Immature natural killer cell (primary cell): ENCODE results near the gene PLA2G4E. TPM values are rescaled to one million over a fixed set of nuclear protein-coding genes. Genes with fewer than 3 reads are reported as not detected.

Source experiments
- DNase-seq, 3 donors: peaks; one replicate each; pipeline ENCODE4 v3.0.0; 2022; ENCODE audit warnings: mixed read lengths in 1 of 3
- H3K27ac Mint-ChIP-seq, 6 donors: one replicate each; pipeline ENCODE4 v1.8.0; 2020; ENCODE audit warnings: mixed read lengths in 6 of 6, mild to moderate bottlenecking in 5 of 6, inconsistent platforms in 4 of 6, moderate library complexity in 3 of 6
- H3K27me3 Mint-ChIP-seq, 3 donors: one replicate each; pipeline ENCODE4 v1.8.0; 2020 to 2021; ENCODE audit warnings: low read depth in 3 of 3, mild to moderate bottlenecking in 3 of 3, mixed read lengths in 3 of 3, moderate library complexity in 3 of 3, inconsistent platforms in 1 of 3
- H3K36me3 Mint-ChIP-seq, 3 donors: one replicate each; pipeline ENCODE4 v1.8.0; 2020; ENCODE audit warnings: mixed read lengths in 3 of 3, inconsistent platforms in 2 of 3, mild to moderate bottlenecking in 2 of 3
- H3K4me1 Mint-ChIP-seq, 2 donors: one replicate each; pipeline ENCODE4 v1.8.0; 2020; ENCODE audit warnings: inconsistent platforms in 2 of 2, mild to moderate bottlenecking in 2 of 2, mixed read lengths in 2 of 2, moderate library complexity in 1 of 2
- H3K4me3 Mint-ChIP-seq, 5 donors: one replicate each; pipeline ENCODE4 v1.8.0; 2020; ENCODE audit warnings: mild to moderate bottlenecking in 5 of 5, mixed read lengths in 5 of 5, inconsistent platforms in 3 of 5, moderate library complexity in 3 of 5
- H3K9me3 Mint-ChIP-seq, 6 donors: one replicate each; pipeline ENCODE4 v1.8.0; 2020; ENCODE audit warnings: mild to moderate bottlenecking in 6 of 6, mixed read lengths in 6 of 6, inconsistent platforms in 4 of 6, moderate library complexity in 3 of 6
- polyA plus RNA-seq, 3 donors: library from polyadenylated mRNA; unstranded; fragments of 300-500 nt; fragmentation: Illumina TruSeq; gene quantifications; one replicate each; pipeline ENCODE4 v1.2.3, GENCODE V29; 2021

Gene PLA2G4E
- polyA plus RNA-seq, 3 donors from 2014 or later = not detected

DNA sequence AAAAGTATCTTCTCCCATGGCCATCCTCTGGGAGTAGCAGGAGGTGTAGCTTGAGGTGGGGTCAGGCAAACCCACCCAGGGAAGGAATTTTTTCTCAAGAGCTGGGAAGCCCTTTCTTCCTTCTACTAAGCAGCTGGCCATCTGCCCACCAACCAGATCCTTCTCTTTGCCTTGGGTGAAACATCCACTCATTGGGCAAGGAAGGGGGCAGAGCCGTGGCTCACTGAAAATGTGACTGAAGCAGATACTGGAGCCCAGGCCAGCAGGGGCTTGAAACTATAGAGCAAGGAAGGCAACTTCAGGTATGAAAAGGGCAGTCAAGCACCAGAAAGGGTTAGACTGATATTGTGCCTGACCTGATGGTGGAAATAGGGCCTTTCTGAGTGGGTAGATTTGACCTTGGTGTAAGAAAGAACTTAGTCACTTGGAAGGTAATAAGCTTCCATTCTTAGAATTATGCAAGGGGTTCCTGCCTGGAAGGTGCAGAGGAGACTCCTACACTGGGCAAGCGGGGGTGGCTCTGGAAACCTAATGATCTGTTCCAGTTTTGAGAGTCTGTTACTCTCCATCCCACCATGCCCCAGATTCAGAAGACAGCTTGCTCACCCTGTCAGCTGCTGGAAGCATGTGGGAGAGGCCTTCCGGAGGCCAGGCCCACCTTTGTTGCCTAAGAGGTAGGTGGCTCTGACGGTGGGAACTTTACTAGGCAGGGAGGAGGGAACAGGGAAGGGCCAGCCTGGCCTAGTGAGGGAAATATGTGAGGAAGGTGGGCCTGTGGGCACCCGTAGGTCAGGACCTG is 22.0 kb upstream of the PLA2G4E start:
- Mint-ChIP-seq H3K27ac (no peak overlapping the region), H3K4me3 (no peak overlapping the region), H3K4me1 (no peaks in the 10 kb centered on the region), H3K27me3 (peaks cover 0 to 5% (median 0%) of the 10 kb centered on the region in 3 donors), H3K9me3 (no peaks in the 10 kb centered on the region), H3K36me3 (no peaks in the 10 kb centered on the region)
- DNase-seq = no peak

DNA sequence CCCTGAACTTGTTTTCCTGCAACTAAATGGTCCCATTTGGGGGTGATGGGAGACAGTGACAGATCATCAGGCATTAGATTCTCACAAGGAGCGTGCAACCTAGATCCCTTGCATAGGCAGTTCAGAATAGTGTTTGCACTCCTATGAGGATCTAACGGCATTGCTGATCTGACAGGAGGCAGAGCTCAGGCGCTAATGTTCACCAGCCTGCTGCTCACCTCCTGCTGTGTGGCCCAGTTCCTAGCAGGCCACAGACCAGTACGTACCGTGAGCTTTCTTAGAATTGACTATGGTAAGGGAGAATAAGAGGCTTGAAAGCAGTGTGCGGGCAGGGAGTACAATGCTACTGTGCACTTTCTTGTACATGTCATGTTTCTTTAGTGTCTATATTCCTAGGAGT is 17.6 kb upstream of the PLA2G4E start:
- H3K27me3 Mint-ChIP-seq = no peaks in the 10 kb centered on the region
- H3K36me3 Mint-ChIP-seq = no peaks in the 10 kb centered on the region
- no peak overlapping the region for H3K27ac Mint-ChIP-seq

DNA sequence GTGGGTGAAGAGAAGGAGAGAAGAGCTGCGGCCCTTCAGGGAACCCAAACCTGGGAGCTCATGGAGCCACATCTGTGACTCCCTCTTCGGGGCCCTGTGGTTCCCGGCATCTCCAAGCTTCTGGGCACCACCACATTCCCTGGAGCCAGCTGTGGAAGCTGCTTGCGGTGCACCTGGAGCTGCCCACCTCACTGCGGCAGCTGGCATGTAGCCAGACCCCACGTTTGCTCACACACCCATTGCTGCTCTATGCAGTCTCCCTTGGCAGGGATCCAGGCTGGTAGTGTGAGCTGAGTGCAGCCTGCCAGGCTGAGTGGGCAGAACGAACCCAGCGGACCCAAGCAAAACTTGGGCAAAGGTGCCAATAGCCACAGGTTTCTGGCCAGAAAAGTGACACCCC is 16.8 kb upstream of the PLA2G4E start:
- Mint-ChIP-seq H3K4me1 (no peaks in the 10 kb centered on the region), H3K9me3 (no peaks in the 10 kb centered on the region), H3K4me3 (no peak overlapping the region), H3K27ac (no peak overlapping the region), H3K27me3 (peaks cover 0 to 1% (median 0%) of the 10 kb centered on the region in 3 donors), H3K36me3 (no peaks in the 10 kb centered on the region)
- DNase-seq = no peak

More for the DNA sequence above, 17.6 kb upstream of the PLA2G4E start:
- Mint-ChIP-seq H3K9me3 (no peaks in the 10 kb centered on the region), H3K4me1 (no peaks in the 10 kb centered on the region), H3K4me3 (no peak overlapping the region)
- no peak for DNase-seq

DNA sequence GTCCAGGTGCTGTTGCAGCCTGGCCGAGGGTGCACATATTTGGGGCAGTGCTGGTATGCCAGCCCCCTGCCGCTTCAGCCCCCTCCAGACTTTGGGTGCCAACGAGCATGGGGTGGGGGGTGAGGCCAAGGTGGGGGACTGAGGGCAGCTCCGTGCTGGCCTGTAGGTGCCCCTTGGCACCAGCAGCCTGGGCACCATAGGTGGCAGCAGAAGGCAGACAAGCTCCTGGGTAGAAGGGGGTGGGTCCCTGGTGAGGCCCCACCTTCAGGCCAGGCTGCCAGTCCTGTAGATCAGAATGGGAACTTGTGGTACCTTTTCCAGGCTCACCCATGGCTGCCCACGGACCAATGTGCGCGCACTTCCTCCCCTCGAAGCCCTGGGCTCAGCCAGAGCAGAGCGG is 16.1 kb upstream of the PLA2G4E start:
- H3K4me3 Mint-ChIP-seq = no peak overlapping the region
- no peaks in the 10 kb centered on the region for H3K36me3 Mint-ChIP-seq
- H3K27me3 Mint-ChIP-seq = peaks cover 0 to 1% (median 0%) of the 10 kb centered on the region in 3 donors
- H3K4me1 Mint-ChIP-seq = no peaks in the 10 kb centered on the region
- no peak for DNase-seq
- H3K27ac Mint-ChIP-seq = no peak overlapping the region
- H3K9me3 Mint-ChIP-seq = no peaks in the 10 kb centered on the region

DNA sequence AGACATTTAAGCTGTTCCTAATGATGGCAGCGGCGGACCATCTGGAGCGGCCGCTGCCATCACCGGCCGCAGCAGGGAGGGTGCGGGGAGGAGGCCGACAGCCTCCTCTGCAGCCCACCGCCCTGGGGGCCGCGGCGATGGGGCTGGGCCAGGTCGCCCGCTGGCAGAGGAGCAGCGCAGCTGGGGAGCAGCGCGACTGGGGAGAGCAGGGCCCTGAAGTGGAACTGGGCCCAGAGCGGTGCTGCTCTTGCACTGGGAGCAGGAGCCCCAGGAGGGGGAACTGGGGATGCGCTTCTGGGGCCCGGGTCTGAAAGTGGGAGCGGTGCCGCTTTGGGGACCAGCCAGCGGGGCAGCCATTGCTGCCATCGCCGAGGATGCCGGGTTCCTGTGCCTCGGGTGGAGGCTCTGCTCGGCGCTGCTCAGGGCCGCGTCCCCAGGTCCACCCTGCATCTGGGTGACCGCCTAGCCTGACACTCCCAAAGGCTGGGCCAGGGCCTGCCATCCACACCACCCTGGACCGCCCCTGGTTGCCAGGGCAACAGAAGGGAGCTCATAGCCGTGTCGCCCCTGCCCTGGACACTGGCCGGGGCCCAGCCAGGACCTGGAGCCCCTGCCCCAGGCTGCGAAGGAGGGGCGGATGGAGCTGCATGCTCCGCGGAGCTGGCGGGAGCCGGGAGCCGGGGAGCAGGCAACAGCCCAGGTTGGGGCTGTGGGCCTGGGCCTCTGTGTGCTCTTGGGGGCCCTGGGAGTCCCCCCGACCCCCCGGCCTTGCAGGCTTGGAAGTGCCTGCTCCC is 15.5 kb upstream of the PLA2G4E start:
- no peak overlapping the region for H3K27ac Mint-ChIP-seq
- peaks cover 0 to 5% (median 2%) of the 10 kb centered on the region in 3 donors for H3K27me3 Mint-ChIP-seq
- no peaks in the 10 kb centered on the region for H3K4me1 Mint-ChIP-seq
- no peaks in the 10 kb centered on the region for H3K36me3 Mint-ChIP-seq
- H3K4me3 Mint-ChIP-seq = no peak overlapping the region
- no peak for DNase-seq
- H3K9me3 Mint-ChIP-seq = no peaks in the 10 kb centered on the region

DNA sequence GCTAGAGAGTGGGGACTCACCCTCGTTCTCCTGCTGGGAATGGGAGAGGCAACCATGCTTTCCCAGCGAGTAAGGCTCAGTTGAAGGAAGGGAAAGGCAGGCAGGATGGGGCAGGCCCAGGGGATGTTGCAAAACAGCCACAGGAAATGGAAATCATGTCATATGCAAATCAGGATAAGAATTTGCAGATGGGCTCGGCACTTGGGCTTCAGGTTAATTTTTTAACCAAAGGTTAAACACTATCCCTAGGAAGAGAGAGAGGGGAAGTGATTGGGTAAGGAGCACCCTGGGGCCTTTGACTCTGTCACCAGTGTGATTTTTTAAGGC is 14.6 kb upstream of the PLA2G4E start:
- no peak for DNase-seq
- H3K27me3 Mint-ChIP-seq = peaks cover 0 to 7% (median 4%) of the 10 kb centered on the region in 3 donors
- no peaks in the 10 kb centered on the region for H3K9me3 Mint-ChIP-seq
- H3K36me3 Mint-ChIP-seq = no peaks in the 10 kb centered on the region
- no peak overlapping the region for H3K4me3 Mint-ChIP-seq
- no peak overlapping the region for H3K27ac Mint-ChIP-seq
- no peaks in the 10 kb centered on the region for H3K4me1 Mint-ChIP-seq

DNA sequence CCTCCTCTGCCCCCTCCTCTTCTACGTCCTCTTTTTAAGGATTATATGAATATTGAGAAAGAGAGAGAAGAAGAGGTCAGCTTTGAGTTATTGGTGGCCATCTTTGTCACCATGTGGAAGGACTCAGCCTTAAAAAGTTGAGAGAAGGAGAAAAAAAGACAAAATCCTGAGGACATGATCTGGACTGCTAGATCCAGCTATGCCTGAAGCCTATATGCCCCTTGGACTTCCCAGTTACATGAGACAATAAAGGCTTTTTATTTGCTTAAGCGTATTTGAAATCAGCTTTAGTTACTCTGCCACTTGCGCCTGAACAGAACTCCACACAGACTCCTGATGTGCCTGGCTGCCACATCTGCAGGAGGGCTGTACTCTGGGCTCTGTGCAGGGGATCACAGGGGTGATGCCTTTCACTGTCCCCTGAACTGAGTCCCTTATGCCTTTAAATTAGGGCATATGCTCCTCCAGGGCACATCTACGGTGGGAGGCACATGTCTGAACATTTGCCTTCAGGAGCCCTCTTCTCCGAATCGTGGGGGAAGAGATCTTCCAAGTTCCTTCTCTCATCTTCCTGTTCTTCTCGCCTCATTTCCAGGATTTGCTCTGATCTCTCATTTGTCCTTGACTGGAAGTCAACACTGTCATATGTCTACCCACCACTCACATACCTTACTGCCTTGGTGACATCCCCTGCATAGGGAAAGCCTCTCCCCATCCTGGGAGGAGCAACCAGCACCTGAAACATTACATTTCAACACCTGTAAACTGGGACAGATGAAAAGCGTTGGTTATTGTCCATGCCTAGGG is 14.0 kb upstream of the PLA2G4E start:
- H3K4me1 Mint-ChIP-seq = no peaks in the 10 kb centered on the region
- no peak overlapping the region for H3K27ac Mint-ChIP-seq
- no peak for DNase-seq
- no peaks in the 10 kb centered on the region for H3K9me3 Mint-ChIP-seq
- no peak overlapping the region for H3K4me3 Mint-ChIP-seq
- no peaks in the 10 kb centered on the region for H3K36me3 Mint-ChIP-seq
- H3K27me3 Mint-ChIP-seq = peaks cover 0 to 8% (median 6%) of the 10 kb centered on the region in 3 donors

DNA sequence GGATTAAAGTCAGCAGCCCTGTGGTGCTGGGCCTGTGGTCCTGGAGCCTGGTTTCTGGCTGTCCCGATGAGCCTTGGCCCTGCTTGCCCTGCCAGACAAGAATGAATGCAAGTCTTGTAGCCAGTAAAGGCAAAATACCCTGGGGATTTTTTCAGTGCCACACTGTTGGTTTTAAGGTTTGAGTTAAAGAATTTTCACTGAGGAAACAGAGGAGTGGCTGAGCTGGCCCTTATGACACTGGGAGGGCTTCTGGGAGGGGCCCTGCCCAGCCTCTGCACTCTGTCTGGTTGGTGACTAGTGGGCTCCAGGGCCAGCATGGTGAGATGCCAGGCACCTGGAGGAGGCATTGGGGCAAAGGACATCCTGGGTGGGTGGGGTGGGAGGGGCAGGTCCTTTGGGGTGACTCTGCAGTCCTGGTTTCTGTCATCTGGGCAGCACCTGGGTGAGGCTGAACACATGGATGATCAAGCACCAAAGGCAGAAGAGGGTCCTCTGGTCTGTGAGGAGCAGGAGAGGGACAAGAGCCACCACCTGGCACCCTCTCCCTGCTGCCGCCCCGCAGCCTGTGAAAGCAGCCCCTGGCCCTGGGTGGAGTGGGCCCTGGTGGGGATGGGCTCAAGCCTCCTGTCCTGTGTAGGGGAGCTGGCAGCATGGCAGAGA is 12.5 kb upstream of the PLA2G4E start:
- Mint-ChIP-seq H3K4me3 (no peak overlapping the region), H3K27me3 (peaks cover 0 to 8% (median 7%) of the 10 kb centered on the region in 3 donors), H3K4me1 (no peaks in the 10 kb centered on the region), H3K27ac (no peak overlapping the region), H3K36me3 (no peaks in the 10 kb centered on the region), H3K9me3 (no peaks in the 10 kb centered on the region)
- no peak for DNase-seq

DNA sequence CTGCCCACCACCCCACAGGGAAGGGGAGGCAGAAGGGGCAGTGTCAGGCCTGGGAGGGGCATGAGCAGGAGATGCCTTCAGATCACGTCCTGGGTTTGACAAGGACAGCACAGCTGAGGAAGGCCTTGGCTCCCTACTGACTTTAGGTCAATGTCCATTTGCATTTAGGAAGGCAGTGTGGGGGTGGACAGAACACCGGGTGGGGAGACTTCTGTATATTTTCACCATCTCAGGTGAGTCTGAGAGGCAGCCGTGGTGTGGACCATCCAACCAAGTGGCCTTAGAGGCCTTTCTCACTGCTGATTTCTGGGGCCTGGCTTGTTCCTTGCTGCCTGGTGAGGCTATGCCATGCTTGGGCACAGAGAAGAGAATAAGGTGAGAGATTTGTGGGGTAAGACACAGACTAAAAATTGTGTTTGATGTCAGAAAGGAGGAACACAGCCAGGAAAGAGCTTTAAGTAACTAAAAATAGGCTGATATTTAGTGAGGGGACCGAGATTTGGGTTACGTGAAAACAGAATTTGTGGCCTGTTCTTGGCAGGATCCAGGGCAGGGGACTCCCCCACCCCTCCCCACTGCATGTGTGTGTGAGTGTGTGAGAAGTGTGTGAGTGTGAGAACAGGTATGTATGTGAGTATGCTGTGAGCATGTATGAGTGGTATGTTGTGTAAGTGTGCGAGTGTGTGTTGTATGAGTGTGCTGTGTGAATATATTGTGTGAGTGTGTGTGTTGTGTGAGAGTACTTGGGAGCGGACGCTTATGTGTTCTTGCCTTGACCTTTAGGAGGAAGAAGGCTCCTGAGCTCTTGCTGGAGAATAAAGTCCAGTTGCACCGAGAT is 11.8 kb upstream of the PLA2G4E start:
- no peak overlapping the region for H3K27ac Mint-ChIP-seq
- H3K4me1 Mint-ChIP-seq = no peaks in the 10 kb centered on the region
- peaks cover 0 to 10% (median 7%) of the 10 kb centered on the region in 3 donors for H3K27me3 Mint-ChIP-seq
- no peak for DNase-seq
- H3K4me3 Mint-ChIP-seq = no peak overlapping the region
- H3K9me3 Mint-ChIP-seq = no peaks in the 10 kb centered on the region
- no peaks in the 10 kb centered on the region for H3K36me3 Mint-ChIP-seq

DNA sequence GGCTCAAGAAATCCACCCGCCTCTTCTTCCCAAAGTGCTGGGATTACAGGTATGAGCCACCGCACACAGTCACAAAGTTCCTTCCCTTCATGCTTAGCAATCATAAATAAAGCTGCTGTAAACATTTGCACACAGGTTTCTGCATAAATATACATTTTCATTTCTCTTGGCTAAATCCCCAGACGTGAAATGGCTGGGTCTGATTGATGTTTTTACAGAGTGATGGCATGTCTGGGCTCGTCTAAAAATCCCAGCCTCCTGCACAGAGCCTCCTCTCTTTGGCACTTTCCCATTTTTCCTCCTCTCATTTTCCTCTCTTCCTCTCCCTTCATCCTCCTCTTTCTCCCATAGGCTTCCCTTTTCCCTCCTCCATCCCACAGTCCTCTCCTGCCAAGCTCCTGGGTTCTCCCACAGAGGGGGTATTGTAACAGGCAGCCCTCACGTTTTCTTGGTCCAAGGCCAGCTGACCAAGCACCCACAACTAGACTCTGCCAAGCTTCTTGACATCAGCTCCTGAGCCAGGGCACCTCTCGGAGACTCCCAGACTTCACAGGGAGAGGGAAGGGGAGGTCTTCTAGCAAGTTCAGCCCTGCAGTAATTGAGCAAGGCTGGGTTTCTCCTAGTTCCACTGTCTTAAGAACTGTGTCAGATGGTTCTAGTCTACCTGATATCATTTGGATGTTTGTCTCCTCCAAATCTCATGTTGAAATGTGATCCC is 10.5 kb upstream of the PLA2G4E start:
- DNase-seq = no peak
- no peak overlapping the region for H3K27ac Mint-ChIP-seq
- no peak overlapping the region for H3K4me3 Mint-ChIP-seq
- no peaks in the 10 kb centered on the region for H3K4me1 Mint-ChIP-seq
- no peaks in the 10 kb centered on the region for H3K36me3 Mint-ChIP-seq
- H3K27me3 Mint-ChIP-seq = peaks cover 0 to 15% (median 7%) of the 10 kb centered on the region in 3 donors
- H3K9me3 Mint-ChIP-seq = no peaks in the 10 kb centered on the region

DNA sequence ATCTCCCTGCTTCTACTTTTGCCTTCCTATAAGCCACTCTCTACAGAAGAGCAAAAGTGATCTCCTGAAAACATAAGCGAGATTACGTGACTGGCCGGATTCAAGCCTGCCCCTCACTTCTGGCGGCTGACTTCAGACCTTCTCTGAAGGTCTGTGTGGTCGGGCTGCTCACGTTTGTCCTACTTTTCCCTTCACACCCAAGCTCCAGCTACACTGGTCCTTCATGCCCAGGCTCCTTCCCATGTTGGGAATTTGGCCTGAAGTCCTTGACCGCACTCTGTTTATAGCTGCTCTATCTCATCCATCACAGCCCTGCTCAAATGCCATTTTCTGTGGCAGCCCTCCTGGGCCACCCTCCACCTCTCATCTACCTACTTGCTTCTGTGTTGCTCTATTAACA is 6.7 kb upstream of the PLA2G4E start:
- no peak for DNase-seq
- Mint-ChIP-seq H3K27me3 (peaks cover 0 to 13% (median 9%) of the 10 kb centered on the region in 3 donors), H3K4me3 (no peak overlapping the region), H3K36me3 (no peaks in the 10 kb centered on the region), H3K4me1 (no peaks in the 10 kb centered on the region), H3K9me3 (no peaks in the 10 kb centered on the region), H3K27ac (no peak overlapping the region)

DNA sequence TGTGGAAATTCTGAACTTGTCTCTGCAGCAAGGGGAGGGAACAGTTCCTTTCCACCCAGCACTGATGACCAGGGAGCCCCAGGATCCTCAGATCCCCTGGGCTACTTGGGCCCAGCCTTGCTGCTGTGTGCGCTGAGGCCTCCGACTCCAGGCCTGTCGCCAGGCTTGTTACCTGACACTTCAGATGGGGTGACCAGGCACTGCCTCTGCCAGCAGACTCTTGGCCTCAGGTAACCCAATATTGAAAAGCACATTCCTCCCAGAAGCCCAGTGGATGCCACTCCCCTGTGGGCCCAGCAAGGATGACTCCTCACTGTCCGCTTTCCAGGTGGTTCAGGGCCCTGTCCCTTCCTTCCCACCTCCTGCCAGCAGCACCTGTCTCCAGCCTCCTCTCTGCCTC is 3.5 kb upstream of the PLA2G4E start:
- Mint-ChIP-seq H3K4me1 (no peaks in the 10 kb centered on the region), H3K9me3 (no peaks in the 10 kb centered on the region), H3K27me3 (peaks cover 0 to 7% (median 2%) of the 10 kb centered on the region in 3 donors), H3K27ac (no peak overlapping the region), H3K36me3 (no peaks in the 10 kb centered on the region), H3K4me3 (no peak overlapping the region)
- DNase-seq = no peak
